ENCODE measurements around the gene GALNTL6.
"Not testable (repeated sequence)": the region's sequence is repeated elsewhere in the genome, so short reads cannot be mapped to it uniquely, and the experiment has no call there.

The GALNTL6 gene

GRCh38 chr4:172777729-172778431 lies 964.7 kb downstream of the GALNTL6 start:
- no peak for DNase-seq

GRCh38 chr4:172778583-172778982 lies 965.4 kb downstream of the GALNTL6 start:
- no peak for DNase-seq

GRCh38 chr4:172780566-172781081 lies 967.4 kb downstream of the GALNTL6 start:
- DNase-seq, result no peak

GRCh38 chr4:172785613-172786012 lies 972.4 kb downstream of the GALNTL6 start:
- DNase-seq, result no peak

GRCh38 chr4:172786039-172786792 lies 973.0 kb downstream of the GALNTL6 start:
- DNase-seq, result no peak

- no peak for DNase-seq
Observed at GRCh38 chr4:172787111-172787510, 973.9 kb downstream of the GALNTL6 start.

- no peak for DNase-seq
Observed at GRCh38 chr4:172791841-172792240, 978.6 kb downstream of the GALNTL6 start.

- no peak for DNase-seq
Observed at GRCh38 chr4:172793565-172794306, 980.5 kb downstream of the GALNTL6 start.

GRCh38 chr4:172794307-172794703 lies 981.1 kb downstream of the GALNTL6 start:
- DNase-seq, result no peak

- DNase-seq, result not testable (repeated sequence)
Observed at GRCh38 chr4:172797281-172797680, 984.1 kb downstream of the GALNTL6 start.

GRCh38 chr4:172802032-172802431 lies 988.8 kb downstream of the GALNTL6 start:
- no peak for DNase-seq

- no peak for DNase-seq
Observed at GRCh38 chr4:172806841-172807240, 993.6 kb downstream of the GALNTL6 start.

GRCh38 chr4:172808196-172808595 lies 995.0 kb downstream of the GALNTL6 start:
- no peak for DNase-seq

GRCh38 chr4:172809319-172809718 lies 996.1 kb downstream of the GALNTL6 start:
- no peak for DNase-seq

- DNase-seq, result no peak
Observed at GRCh38 chr4:172813359-172813923, 1000.2 kb downstream of the GALNTL6 start.

GRCh38 chr4:172815499-172816164 lies 1002.4 kb downstream of the GALNTL6 start:
- no peak for DNase-seq

GRCh38 chr4:172818901-172819300 lies 1005.7 kb downstream of the GALNTL6 start:
- DNase-seq, result no peak

- no peak for DNase-seq
Observed at GRCh38 chr4:172819353-172819752, 1006.1 kb downstream of the GALNTL6 start.

GRCh38 chr4:172822331-172822730 lies 1009.1 kb downstream of the GALNTL6 start:
- no peak for DNase-seq

GRCh38 chr4:172826346-172826745 lies 1013.1 kb downstream of the GALNTL6 start:
- no peak for DNase-seq

GRCh38 chr4:172826861-172827260 lies 1013.7 kb downstream of the GALNTL6 start:
- no peak for DNase-seq

GRCh38 chr4:172830295-172830764 lies 1017.1 kb downstream of the GALNTL6 start:
- DNase-seq, result no peak

All from activated CD8-positive, alpha-beta memory T cell treated with anti-CD3 and anti-CD28 coated beads, Interleukin-2, amount 50 U/mL, for 4 hours (primary cell).